GM21515 (cell line): Measurements from ENCODE around the gene OTOG.
"Not testable (repeated sequence)": the region's sequence is repeated elsewhere in the genome, so short reads cannot be mapped to it uniquely, and the experiment has no call there.

Experiments
- ATAC-seq: cut with Tn5 transposase; IDR thresholded peaks from one replicate; pipeline ENCODE4 v1.9.1; 2021; ENCODE audit not compliant: unreplicated experiment

The OTOG gene

DNA sequence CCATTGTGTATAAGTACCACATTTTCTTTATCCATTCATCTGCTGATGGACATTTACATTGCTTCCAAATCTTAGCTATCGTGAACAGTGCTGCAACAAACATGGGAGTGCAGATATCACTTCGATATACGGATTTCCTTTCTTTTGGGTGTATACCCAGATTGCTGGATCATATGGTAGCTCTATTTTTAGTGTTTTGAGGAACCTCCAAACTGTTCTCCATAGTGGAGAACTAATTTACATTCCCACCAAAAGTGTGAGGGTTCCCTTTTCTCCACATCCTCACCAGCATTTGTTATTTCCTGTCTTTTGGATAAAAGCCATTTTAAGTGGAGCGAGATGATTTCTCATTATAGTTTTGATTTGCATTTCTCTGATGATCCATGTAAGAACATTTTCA, 75.7 kb downstream of the OTOG start:
- ATAC-seq = not testable (repeated sequence)

DNA sequence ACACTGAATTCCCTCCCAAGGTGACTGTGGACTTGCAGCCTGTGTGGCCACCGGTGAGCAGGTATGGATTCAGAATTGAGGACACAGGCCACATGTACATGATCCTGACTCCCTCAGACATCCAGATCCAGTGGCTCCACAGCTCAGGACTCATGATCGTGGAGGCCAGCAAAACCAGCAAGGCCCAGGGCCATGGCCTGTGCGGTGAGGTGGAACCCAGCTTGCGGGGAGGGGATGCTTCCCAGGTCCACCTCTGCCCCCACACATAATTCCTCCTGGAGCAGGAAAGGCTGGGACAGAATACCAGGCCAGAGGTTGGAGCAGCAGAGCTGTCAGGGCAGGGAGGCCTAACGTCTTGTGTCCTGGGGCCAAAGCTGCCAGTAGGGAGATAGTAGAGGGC, 82.1 kb downstream of the OTOG start:
- ATAC-seq = no peak

DNA sequence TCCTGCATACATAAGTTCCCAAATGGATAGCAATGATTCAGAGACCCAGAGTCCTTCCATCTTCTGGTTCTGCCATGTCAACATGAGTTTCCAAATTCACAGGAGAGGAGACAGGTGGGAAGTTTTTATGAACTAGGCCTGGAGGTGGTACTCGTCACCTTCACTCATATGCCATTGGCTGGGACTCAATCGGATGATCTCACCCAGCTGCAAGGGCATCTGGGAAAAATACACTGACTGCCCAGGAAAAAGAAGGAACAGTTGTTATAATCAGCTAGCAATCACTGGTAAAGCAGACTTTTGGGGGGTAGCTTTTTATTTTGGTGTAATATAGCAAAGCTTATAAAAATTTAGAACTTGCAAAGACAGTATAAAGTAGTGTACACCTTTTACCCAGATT, 83.9 kb downstream of the OTOG start:
- no peak for ATAC-seq

DNA sequence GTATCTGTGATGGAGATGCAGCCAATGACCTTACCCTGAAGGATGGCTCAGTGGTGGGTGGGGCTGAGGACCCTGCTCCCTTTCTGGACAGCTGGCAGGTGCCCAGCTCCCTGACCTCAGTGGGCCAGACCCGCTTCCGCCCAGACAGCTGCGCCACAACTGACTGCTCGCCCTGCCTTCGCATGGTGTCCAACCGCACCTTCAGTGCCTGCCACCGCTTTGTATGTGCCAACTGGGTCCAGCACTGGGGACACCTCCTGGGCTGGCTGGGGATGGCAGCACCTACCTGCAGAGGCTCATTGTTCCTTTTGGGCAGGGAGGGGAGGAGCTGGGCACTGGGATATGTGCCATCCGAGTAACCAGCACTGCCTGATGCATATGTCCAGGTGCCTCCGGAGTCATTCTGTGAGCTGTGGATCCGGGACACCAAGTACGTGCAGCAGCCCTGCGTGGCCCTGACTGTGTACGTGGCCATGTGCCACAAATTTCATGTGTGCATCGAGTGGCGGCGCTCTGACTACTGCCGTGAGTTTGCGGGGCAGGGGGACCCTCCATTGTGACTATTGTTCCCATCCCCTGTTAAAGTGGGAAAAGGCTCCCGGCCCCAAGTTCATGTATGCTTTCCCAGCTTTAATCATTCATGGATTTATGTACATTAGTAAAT, 84.8 kb downstream of the OTOG start:
- no peak for ATAC-seq

DNA sequence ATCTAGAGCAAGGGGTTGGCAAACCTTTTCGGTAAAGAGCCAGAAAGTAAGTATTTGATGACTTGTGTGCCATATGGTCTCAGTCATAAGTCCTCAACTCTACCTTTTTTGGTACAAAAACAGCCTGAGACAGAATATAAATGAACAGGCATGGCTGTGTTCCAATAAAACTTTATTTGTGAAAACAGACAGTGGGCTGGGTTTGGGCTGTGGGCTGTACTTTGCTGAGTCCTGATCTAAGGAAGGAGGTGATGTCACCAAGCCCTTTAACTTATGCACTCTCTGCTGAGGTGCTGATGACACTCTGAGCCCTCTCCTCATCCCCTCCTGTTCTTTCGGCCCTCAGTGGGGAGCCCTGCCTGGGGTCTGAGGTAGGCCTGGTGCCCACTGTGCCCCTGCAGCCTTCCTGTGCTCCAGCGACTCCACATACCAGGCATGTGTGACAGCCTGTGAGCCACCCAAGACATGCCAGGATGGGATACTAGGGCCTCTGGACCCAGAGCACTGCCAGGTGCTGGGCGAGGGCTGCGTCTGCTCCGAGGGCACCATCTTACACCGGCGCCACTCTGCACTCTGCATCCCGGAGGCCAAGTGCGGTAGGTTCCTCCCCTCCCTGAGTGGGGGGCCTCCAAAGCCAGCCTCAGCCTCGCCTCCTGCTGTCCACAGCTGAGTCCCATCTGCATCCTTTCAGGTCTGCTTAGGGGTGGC, 86.4 kb downstream of the OTOG start:
- ATAC-seq = no peak

DNA sequence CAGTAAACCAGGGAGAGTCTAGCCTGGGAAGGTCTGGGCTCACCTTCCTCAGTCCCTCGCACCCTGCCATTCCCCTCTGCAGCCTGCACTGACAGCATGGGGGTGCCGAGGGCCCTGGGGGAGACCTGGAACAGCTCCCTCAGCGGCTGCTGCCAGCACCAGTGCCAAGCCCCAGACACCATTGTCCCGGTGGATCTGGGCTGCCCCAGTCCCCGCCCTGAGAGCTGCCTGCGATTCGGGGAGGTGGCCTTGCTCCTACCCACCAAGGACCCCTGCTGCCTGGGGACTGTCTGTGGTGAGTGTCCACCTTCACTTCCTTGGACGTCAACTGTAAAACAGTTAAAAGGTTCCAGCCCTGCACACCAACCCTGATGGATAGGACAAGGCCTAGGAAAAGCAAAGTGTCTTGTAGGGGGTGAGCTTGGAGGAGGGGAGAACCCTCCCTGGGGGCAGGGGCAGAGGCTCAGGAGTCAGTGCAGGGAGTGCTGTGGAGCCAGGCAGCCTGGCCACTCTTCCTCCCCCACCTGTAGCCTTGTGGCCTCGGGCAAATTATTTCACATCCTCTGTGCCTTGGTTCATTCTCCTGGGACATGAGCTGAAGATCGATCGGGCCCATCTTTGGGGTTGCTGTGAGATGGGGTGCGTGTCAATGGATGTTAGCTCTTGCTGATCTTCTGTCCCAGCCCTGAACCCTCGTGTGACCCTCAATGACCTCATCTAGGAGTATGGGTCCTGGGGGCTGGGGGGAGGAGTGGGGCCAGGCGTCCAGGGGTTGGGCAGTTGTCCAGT, 87.1 kb downstream of the OTOG start:
- no peak for ATAC-seq

DNA sequence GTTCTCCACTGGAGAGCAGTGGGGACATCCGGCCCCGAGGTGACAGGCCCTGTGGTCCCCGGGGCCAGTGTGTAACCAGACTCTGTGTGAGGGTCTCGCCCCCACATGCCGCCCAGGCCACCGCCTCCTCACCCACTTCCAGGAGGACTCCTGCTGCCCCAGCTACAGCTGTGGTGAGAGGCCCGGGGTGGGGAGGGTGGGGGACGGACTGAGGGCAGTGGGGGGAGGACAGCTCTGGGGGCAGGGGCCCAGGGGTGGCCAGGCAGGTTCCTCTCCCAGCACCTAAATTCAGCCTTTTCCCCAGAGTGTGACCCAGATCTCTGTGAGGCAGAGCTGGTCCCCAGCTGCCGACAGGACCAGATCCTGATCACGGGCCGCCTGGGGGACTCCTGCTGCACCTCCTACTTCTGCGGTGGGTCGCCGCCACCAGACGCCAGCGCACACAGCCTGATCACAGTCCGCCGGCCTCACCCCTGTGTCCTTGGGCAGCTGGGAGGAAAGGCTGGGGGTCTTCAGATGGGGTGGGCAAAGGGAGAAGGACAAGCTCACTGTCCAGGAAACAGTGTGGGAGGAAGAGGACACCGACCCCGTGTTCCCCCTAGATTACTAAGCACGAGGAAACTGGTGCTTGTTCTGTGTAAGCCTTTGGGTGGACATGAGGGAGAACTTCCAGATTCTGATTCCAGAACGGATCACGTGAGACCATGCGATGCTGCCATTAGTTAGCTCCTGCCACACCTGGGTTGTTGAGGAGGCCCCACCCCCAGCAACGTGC, 87.9 kb downstream of the OTOG start:
- ATAC-seq = no peak

DNA sequence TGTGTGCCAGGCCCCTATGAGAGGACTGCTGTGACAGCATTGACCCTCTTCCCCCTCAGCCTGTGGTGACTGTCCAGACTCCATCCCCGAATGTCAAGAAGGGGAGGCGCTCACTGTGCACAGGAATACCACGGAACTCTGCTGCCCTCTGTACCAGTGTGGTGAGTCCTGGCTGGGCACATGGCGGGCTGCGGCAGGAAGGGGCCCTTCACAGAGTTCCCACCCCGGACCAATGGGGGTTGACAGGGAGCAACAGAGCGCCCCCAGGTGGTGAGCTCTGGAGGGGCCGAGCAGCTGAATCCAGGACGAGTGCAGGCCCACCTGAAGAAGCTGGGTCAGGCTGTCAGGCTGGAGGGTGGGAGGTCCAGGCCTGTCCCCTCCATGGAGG, 88.5 kb downstream of the OTOG start:
- no peak for ATAC-seq

DNA sequence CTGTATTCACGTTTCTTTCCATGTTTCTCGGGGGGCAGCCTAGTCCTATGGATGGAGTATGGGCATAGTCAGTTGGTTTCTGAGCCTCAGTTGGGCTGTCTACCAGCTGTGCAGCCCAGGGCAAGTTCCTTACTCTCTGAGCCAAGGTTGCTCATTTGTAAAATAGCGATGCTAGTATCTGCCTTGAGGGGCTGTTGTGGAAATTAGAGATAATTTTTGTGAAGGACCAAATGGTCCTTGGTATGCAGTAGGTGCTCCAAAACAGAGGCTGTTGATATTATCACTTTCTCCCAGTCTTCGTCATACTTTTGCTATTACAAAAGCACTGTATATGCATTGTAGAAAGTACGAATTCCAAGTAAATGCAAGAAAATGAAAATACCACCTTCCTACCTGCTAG, 89.7 kb downstream of the OTOG start:
- ATAC-seq = no peak

DNA sequence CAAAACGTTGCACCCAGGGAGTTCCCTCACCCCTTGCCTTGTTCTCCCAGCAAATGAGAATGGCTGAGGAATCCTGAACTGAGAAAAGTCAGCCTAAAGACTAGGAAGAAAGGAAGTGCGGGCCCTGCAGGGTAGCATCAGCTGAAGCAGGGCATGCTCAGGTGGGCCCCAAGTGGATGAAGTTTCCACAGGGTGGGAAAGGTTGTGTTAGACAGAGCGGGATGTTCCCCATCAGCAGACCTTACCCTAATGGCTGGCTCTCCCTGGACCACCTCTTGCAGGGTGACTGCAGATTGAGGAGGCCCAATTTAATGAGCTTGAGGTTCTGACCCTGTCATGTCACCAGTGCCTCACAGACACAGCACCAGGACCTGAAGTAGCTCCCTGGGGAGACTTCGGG, 90.8 kb downstream of the OTOG start:
- ATAC-seq = no peak

DNA sequence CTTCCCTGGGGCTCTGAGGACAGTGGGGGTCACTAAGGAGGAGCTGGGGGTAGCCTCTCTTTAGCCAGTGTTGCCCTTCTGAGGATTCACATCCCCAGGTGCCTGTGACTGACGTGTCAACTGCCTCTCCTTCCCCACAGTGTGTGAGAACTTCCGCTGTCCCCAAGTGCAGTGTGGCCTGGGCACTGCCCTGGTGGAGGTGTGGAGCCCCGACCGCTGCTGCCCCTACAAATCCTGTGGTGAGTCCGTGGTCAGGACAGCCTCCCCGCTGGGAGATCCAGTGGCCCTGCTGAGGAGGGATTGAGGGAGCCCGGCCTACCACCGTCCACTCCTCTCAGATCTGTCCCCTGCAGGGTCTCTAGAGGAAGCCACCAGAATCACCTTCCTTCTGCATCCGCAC, 91.3 kb downstream of the OTOG start:
- ATAC-seq = no peak

DNA sequence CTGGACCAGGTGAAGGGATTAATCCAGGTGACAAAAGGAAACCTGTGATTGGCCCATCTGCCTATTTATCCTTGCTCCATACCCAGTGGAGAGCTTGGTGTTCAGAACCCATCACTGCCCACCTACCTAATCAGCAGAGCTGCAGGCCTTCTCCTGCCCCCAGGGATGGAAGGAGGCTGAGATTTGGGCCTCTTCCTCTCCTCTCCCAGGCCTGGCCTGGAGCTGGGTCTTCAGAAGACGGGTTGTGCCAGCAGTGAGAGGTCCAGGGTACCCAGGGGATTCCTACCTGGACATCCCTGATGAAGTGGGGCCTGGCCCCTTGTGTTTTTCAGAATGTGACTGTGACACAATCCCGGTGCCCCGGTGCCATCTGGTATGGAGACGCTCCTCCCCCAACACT, 92.0 kb downstream of the OTOG start:
- no peak for ATAC-seq

DNA sequence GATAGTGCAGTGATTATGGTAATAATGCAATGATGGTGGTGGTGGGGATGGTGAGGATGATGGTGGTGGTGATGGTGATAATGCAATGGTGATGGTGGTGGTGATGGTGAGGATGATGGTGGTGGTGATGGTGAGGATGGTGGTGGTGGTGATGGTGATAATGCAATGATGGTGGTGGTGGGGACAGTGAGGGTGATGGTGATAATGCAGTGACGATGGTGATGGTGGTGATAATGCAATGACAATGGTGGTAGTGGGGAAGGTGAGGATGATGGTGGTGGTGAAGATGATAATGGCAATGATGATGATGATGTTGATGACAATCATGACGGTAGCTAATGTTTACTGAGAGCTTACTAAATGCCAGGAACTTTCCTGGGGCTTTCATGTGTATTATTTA, 92.7 kb downstream of the OTOG start:
- no peak for ATAC-seq

DNA sequence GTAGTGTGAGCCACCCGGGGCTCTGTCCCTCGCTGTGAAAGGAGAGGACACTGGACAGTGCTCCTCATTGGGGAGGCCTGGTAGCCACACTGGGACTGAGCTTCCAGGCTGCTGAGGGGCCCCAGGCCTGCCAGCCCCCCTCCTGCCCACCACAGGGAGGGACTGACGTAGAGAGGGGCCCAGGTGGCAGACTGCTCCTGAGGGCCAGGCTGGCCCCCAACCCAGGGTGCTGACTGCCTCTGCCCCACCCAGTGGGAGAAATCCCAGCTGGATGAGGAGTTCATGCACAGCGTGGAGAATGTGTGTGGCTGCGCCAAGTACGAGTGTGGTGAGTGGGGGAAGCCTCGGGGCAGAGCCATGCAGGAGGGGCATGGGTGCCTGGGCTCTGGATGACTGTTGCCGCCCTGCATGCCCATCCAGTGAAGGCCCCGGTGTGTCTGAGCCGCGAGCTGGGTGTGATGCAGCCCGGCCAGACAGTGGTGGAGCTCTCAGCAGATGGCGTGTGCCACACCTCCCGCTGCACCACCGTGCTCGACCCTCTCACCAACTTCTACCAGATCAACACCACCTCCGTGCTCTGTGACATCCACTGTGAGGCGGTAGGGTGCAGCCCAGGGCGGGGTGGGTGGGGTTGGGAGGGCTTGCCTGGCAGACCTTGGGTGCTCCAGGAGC, 93.6 kb downstream of the OTOG start:
- no peak for ATAC-seq

DNA sequence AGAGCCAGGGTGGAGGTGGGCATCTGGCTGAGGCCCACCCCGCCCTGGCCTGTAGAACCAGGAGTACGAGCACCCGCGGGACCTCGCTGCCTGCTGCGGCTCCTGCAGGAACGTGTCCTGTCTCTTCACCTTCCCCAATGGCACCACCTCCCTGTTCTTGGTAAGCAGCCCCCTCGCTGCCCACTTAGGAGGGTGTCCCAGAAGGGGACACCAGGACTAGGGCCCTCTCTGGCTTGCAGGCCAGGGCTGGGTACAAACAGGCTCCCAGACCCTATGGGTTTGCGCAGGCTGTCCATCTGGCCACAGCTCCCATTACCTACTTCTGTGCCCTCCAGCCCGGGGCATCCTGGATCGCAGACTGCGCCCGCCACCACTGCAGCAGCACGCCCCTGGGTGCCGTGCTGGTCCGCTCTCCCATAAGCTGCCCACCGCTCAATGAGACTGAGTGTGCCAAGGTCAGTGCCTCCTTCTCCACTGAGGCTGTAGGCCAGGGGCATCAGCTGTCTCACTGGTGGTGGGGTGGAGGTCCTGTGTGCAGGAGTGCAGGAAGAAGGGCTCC, 94.8 kb downstream of the OTOG start:
- ATAC-seq = no peak

DNA sequence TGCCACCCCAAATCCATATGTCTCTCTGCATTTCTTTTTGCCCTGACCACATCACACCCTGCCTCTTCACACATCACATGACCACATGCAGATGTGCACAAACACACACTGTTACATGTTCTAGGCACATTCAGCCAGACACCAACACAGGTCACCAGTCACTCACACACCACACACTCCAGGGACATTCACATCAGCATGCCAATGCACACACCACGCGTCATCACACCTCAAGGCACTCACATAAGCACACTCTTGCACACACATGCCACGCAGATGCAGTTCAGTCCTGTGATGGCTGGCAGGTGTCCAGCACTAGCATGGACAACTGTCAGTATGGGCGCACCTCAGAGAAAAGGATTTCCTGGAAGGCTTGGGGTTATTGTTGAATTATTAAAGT, 95.3 kb downstream of the OTOG start:
- no peak for ATAC-seq

DNA sequence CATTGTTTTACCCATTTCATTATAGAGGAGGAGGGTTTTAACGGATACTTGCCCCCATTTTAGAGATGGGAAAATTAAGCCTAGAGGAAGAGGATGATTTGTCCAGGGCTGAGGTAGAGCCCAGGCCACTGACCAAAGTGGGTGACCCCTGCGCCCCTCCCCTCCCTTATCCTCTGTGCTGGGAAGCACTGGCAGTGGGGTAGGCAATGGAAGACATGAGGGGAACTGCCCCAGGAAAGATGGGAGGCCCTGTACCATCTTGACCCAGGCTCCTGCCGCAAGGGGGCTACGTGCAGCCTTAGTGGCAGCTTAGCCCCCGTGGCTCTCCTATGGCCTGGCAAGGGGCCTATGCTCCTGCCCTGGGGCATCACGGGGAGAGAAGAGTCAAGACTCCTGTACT, 95.9 kb downstream of the OTOG start:
- no peak for ATAC-seq

DNA sequence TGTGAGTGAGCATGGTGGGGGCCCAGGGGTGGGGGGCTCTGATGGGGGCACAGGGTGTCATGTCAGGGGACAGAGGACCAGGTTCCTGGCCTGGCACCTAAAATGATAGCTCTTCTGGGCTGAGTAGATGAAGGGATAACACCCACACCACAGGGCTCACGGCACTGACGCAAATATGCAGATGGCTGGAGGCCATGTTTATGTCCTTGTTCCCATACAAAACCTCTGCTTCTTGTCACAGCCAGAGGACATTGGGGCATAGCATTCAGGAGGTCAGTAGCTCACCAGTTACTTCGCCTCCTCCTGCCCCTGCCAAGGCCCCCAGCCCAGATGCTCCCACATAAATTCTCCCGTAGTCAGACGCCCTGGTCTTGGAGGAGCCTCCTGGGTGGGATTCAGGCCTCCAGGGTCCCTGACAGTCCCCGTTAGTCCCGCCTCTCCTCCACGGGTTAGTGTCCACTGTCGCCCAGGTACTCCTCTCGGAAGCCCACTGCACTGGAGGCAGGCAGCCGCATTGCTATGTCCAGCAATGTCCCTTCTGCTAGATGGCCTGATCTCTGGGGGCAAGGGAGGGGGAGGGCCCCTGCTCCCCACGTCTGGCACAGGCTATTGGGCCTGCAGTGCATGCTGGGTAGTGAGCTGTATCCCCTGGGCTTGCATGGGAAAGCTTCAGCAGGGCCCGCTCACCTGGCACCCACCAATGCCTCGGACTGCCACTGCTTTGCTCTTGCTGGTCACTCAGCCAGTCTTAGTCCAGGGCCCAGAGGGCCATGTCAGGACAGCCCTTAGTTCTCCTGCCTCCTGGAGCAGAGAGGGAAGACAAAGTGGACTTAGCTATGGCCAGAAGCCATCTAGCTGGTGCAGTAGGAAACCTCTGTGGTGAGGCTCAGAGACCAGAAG, 96.7 kb downstream of the OTOG start:
- ATAC-seq = no peak

DNA sequence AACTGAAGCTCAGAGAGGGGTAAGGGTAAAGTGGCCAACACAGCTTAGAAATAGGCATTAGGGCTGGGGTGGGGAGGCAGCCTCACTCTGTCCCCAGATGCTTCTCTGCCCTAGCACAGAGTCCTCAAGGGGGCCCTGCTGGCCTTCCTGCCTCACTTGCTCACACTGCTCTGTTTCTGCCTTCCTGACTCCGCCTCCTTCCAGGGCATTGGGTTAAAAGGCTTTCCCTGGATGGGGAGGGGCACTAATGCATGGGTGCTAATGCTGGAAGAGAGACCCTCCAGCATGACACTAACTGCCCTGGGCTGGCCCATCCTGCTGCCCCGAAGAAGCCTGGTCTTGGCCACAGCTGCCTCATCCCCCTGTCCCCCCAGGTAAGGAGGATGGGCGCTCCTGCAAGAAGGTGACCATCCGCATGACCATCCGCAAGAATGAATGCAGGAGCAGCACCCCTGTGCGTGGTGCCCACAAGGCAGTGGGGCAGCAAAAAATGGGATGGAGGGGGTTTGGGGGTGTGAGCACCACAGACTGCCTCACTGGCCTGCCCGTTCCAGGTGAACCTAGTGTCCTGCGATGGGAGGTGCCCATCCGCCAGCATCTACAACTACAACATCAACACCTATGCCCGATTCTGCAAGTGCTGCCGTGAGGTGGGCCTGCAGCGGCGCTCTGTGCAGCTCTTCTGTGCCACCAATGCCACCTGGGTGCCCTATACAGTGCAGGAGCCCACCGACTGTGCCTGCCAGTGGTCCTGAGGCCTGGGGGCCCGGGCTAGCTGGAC, 98.3 kb downstream of the OTOG start:
- no peak for ATAC-seq
